ENCODE data around the gene CPEB1.

DNA sequence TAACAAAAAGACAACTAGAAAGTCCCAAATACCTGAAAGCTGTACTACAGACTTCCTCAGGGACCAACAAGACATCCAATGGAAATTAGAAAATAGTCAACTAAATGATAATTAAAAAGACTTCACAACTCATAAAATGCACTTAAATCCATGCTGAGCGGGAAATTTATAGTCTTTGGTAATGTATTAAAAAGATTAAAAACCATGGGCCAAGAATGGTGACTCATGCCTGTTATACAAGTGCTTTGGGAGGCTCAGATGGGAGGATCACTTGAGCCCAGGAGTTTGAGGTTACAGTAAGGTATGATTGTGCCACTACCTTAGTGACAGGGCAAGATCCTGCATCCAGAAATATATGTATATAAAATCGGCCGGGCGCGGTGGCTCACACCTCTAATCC is 45.0 kb downstream of the CPEB1 start:
- TF ChIP-seq, protein P1, sequence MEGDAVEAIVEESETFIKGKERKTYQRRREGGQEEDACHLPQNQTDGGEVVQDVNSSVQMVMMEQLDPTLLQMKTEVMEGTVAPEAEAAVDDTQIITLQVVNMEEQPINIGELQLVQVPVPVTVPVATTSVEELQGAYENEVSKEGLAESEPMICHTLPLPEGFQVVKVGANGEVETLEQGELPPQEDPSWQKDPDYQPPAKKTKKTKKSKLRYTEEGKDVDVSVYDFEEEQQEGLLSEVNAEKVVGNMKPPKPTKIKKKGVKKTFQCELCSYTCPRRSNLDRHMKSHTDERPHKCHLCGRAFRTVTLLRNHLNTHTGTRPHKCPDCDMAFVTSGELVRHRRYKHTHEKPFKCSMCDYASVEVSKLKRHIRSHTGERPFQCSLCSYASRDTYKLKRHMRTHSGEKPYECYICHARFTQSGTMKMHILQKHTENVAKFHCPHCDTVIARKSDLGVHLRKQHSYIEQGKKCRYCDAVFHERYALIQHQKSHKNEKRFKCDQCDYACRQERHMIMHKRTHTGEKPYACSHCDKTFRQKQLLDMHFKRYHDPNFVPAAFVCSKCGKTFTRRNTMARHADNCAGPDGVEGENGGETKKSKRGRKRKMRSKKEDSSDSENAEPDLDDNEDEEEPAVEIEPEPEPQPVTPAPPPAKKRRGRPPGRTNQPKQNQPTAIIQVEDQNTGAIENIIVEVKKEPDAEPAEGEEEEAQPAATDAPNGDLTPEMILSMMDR (IDR thresholded peaks at IDR 0.05; ENCODE audit: insufficient read depth, low read depth, low read length) = no peak
- TF ChIP-seq EZH2 (IDR thresholded peaks at IDR 0.05; ENCODE audit: insufficient read depth, low read length) = no peak
